DMS 273 (cell line): ENCODE results near the gene CEBPB.
A peak's percentile ranks its signal among the peaks of the same experiment; 100 is the strongest.
"Not testable (repeated sequence)": the region's sequence is repeated elsewhere in the genome, so short reads cannot be mapped to it uniquely, and the experiment has no call there.

Source experiments
- DNase-seq: peaks from one replicate; lab custom pipeline; 2025; ENCODE audit not compliant: unreplicated experiment; lab: John Stamatoyannopoulos, UW

The CEBPB gene

GRCh38 chr20:50190251-50191064 is at the start of gene CEBPB:
CEBPB (plus strand) TSS chr20:50190830; CDS start chr20:50191034, 204 bp downstream.
- DNase-seq = peak; percentile 94

- no peak for DNase-seq
Observed at GRCh38 chr20:50141018-50141675, 49.5 kb upstream of the CEBPB start.

- no peak for DNase-seq
Observed at GRCh38 chr20:50141811-50142561, 48.6 kb upstream of the CEBPB start.

- no peak for DNase-seq
Observed at GRCh38 chr20:50142812-50143211, 47.8 kb upstream of the CEBPB start.

DNA sequence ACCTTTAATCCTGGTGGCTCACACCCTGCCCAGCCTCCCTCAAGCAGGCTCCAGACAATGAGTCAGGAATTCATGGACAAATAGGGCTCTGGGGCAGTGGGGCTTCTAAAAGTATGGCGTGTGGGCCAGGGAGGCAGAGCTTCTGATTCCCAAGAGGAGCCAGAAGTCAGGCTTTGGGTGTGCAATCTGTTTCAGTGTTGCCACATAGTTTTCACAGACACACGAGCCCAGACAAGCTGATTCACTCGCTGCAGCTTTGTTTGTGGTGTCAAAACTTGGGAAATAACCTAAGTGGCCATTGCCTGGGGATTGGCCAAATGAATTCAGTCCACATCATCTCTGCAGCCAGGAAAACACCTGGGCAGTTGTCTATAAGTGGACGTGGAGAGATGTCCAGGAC is 46.3 kb upstream of the CEBPB start:
- peak; percentile 45 for DNase-seq

GRCh38 chr20:50145566-50145965 is 45.1 kb upstream of the CEBPB start:
- no peak for DNase-seq

GRCh38 chr20:50146214-50146613 is 44.4 kb upstream of the CEBPB start:
- no peak for DNase-seq

- no peak for DNase-seq
Observed at GRCh38 chr20:50146732-50147662, 43.6 kb upstream of the CEBPB start.

DNA sequence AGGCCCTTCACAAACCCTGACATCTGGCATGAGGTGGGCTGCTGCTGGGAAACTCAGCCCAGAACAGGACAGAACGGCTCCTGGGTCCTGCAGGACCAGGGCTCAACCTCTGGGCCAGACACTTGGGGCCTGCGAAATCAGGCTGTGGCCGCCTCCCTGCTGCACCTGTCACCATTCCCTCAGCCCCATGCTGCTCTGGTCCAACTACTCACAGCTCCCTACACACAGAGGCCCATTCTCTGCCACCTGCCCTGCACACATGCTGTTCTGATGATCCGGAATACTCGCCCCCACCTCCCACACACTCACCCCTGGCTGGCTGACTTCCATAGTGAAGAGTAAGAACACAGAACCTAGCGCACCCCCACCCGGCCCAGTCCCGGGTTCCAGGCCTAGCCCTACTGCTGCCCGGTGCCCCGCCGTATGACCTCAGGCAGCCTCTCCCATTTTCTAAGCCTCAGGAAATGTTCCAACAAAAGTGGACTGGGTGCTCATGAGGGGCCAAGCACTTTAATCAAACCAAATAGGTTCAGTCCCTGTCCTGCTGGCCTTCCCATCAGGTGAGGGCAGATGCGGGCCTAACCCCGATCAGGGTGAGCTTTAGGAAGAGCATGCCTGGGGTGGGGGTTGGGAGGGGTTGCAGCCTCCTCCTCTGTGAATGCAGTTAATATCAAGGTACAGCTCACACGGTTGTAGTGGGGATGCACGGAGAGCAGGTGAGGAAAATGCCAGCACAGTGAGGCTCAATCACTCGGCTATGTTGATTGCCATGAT is 41.0 kb upstream of the CEBPB start:
- peak; percentile 48 for DNase-seq

- DNase-seq = no peak
Observed at GRCh38 chr20:50151034-50151743, 39.4 kb upstream of the CEBPB start.

GRCh38 chr20:50152394-50153152 is 38.1 kb upstream of the CEBPB start:
- DNase-seq = no peak

DNA sequence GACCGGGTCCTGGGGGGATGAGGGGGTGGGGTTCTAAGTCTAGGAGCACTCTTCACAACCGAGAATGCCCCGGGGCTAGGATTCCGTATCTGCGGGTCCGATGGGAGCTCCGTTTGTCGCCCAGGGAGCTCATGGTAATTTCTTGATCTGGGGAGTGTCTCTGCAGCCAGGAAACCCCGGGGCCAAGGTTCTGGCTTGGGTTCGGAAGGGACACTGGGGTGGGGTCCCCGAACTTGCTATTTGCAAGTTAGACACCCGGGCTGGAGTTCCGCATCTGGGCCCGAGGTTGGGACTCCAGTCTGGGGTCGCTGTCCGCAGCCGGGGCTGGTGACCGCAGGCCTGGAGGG is 37.5 kb upstream of the CEBPB start:
- peak; percentile 51 for DNase-seq

DNA sequence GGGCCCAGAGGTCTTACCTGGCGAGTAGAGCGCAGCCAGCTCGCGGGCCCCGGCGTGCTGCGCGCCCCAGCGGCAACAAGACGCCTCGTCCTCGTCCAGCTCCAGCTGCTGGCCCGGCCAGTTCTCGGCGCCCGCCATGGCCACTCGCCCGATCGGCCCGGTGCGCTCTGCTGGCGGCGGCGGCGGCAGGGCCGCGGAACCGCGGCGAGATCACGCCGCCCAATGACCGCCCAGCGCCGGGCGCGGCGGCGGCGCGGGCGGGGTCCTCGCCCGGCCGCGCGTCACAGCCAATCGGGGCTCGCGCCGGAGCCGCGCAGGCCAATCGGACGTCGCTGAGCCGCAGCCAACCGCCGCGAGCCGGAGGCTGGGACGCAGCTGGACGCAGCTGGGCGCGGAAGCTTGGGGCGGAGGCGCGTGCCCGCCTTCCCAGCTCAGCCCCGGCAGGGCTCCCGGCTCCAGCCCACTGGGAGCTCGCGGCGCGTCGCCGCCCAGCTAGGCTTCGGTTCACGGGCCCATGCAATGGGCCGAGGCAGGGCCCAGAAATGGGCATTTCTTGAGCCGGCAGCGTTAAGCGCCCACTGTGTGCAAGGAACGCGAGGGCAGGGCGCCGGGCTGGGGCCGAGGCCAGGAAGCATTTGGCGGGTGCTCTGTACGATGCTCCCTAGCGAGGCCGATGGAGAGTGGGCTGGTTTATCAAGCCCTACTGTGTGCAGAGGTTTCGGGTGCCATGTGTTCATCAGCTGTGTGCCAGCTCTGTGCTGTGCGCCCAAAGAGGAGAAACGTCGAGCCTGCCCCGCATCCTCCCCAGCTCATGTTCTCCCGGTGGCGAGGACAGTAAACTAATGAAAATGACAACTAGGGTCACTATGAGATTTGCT is 36.9 kb upstream of the CEBPB start, which contains the start of gene PEDS1:
Gene PEDS1, minus strand, starts transcription at position 224 of the 878 bp plus-strand sequence. Its CDS starts 86 bp downstream, at position 138.
- DNase-seq = peak; percentile 97

DNA sequence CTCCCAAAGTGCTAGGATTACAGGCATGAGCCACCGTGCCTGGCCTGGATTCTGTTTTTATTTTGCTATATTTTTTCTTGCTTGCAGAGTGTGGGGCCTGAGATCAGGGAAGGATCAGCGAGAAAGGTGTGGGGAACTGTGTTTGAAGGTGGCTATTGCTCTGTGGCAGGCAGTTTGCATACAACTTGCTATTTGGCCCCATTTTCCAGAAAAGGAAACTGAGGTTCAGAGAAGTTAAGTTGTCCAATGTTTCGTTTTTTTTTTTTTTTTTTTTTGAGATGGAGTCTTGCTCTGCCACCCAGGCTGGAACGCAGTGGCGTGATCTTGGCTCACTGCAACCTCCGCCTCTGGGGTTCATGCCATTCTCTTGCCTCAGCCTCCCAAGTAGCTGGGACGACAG is 29.1 kb upstream of the CEBPB start:
- DNase-seq = not testable (repeated sequence)

DNA sequence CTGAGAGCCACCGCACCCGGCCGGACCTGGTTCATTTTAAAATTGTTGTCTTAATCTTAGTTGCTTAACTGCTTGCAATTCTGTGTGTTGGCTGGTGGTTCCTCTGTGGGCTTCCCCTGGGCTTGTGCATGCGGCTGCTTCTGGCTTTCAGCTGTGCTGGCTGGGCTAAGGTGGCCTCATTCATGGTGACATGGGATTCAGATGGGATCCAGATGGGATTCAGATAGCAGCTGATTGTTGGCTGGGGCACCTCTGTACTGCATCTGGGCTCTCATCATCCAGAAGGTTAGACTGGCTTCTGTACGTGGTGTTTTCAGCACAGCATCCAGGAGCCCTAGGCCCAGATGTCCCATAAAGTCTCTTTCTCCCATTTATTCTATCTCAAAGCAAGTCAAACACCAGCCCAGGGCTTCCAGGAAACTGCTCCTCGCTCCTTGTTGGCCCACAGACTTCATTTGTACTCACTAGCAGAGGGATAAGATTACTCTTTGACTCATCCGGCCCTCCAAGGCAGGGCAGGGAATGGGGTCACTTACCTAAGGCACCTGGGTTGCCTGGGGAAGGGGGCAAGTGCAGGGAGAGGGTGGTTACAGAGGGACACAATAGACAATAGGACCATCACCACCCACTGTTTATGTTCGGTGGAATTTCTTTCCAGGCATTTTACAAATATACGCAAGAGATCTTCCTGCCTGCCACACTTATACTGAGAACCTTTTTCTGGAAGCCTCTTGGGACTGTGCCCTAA is 26.9 kb upstream of the CEBPB start:
- DNase-seq = peak; percentile 64

GRCh38 chr20:50165684-50166554 is 24.7 kb upstream of the CEBPB start:
- DNase-seq = peak; percentile 99
